ENCODE data around the gene LGR4.

- TF ChIP-seq CTCF (IDR thresholded peaks at IDR 0.05) = no peak
- no peak for TF ChIP-seq POLR2A (IDR thresholded peaks at IDR 0.05)
Observed at GRCh38 chr11:27383645-27384044, 88.9 kb downstream of the LGR4 start.
